Medulla oblongata (tissue), 1 donor: ENCODE results near the gene PRKN.

Experiments
- DNase-seq: peaks from one replicate; pipeline ENCODE4 v3.0.0-alpha.2; 2015; ENCODE audit errors: extremely low spot score

Gene PRKN

DNA sequence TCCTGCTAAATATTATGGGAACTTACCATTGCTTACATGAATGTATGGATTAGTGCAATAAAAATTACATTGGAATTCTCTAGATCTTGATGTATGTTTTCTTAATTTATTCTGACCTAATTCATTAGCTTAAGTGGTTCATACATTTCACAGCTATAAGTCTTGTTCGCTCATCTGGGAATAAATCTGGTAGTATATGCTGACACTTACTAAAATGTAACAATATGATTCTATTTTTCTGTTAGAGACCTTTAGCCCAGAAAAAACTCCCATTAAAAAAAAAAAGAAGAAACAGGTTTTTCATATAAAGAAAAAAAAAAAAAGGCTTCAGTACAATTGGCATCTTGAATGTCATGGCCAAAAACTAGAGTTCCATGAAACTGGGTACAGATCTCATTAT lies 1059.6 kb downstream of the PRKN start:
- DNase-seq: no peak

DNA sequence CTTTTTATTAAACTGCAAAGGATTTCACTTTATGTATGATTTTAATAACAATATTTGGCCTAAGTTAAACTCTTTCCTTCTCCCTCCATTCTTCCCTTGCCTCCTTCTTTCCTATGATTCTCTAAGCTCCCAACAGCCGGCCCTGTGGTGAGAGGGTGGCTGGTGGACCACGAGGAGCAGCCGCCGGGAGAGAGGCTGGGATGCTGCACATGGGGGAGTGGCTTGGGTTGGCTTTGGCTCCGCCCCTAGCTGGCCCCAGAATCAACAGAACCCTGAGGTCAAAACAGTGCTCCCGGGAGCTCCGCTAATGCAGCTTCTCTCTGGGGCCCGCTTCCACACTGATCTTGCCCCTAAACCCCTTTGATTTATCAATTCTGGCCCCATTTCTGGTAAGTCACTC lies 1063.9 kb downstream of the PRKN start:
- DNase-seq: no peak

DNA sequence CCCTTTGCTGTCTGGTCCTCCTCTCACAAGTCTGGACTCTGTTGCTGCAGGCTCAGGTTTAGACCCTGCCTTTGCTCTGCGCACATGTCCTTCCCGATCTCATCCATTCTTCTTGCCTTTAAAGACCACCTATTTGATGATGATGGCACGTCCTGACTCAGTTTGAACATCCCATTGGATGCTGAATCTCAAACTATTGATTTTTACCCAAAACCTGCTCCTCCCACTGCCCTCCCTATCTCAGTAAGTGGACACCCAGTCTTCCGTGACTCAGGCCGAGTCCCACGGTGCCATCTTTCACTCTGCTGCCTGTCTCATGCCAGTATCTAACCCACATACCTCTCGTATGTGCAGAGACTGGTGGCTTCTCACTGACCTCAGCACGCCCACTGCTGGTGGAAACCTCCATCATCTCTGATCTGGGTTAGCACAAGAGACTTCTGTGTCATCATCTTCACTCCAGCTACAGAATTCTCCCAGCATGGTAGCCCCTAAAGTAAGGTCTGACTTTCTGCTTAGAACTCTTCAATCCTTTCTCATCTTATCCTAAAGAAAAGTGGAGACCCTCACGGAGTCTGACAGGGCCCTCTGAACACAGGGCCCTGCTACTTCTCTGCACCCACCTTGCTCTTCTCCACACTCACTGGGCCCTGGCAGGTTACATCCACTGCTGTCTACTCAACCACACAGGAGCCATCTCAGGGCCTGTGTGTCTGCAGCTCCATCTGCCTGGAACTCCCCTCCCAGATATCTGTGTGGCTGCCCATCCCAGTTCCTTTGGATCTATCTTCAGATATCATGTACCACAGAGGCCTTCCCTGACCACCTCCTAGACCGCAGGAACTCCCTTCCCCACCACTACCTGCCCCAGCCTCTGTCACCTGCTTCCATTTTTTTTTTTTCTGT lies 1066.6 kb downstream of the PRKN start:
- DNase-seq: no peak

DNA sequence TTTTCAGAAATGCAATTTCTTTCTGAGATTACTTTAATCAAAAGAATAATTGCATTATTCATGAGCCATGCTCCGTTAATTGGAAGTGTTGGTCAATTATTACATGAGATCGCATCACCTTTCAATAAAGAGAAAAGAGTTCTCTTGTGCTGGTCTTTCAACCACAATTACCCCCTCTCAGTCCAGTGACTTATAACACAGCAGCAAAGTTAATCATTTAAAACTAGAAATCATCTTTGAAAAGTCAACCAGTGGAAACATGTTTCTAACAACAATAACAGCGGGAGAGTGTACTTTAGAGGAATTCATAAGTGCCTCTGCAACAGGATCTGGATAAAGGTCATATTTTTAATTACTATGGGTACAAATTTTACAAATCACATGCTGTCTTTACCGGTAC lies 1069.4 kb downstream of the PRKN start:
- DNase-seq: no peak

DNA sequence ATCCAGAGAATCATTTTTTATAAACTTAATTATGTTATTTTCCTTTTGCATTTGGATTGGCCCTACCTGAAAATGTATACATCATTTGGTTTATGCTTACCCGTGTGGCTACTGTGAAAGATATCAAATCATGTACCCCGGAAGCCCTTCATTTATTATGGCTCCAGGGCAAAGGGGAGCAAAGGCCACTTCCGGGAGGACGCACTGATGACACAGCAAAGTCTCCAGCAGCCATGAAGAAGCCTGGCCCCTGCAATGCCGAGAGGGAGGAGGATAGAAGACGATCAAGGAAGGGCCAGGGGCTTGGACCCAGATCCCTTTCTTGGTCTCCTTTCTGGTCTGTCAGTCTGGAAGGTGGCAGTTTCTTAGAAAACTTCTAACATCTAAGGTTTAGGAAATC lies 1073.4 kb downstream of the PRKN start:
- no peak for DNase-seq

DNA sequence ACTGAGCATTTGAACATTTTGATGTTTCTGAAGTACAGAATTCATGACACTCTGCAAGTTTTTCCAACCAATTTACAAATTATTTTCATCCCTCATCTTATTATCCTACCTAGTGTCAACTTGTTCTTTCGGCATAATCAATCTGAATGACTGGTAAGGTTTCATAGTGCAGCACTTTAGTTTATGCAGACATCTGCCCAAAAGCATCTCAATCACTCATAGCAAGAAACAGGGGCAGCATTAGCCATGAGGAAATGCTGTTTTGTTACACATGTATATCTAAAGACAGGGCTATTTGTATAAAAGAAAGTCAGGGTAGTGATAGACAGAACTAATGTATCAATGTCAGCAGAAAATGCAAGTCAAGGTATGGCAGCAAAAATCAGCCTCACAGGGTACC lies 1075.6 kb downstream of the PRKN start:
- no peak for DNase-seq

DNA sequence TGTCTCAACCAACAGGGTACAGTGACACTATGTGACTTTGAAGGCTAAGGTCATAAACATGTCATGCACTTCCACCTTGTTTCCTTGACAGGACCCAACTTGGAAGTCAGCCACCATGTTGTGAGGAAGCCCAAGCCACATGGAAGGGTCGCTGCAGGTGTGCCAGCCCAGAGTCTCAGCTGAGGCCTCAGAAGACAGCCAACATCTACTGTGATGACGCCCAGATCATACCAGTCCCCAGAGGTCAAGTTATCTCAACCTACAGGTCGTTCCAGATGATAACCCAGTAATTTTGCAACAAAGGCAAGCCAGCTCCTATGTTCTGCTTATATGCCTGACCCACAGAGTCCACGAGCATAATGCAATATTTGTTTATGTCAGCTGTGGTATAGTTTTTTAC lies 1077.7 kb downstream of the PRKN start:
- DNase-seq: no peak

DNA sequence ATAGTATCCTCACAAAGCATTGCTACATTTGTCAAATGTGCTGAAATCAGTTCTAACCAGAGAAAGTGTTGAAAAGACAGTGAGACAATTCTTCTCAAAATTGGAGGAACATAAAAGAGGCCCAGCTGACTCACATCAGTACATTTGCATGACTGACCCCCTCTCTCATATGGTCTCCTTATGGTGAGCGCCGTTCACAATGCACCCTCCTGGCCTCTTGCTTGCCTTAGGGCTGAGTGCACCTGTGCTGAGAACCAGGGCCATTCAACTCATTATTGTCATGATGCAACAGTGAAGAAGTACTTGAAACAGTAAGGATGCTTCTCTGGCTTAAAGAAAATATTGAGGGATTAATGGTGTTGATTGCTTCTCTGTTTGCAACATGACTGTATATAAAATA lies 1078.5 kb downstream of the PRKN start:
- no peak for DNase-seq

DNA sequence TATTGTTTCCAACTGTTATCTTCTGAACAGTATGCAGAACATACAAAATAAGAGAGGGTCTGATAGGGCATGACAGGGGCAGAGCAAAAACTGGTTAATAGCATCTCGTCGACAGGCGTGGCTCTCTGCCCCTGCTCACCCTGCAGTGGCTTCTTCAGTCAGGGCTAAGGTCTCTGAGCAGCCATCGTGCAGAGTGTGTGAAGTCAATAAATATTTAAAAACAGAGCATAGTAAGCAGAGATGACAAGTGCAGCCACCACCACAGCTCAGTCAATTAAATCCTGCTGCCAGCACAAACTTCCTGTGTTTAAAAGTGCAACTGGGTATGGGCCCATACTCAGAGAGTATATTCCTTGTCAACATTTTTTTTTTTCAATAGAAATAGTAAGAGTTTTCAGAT lies 1080.3 kb downstream of the PRKN start:
- DNase-seq: no peak

DNA sequence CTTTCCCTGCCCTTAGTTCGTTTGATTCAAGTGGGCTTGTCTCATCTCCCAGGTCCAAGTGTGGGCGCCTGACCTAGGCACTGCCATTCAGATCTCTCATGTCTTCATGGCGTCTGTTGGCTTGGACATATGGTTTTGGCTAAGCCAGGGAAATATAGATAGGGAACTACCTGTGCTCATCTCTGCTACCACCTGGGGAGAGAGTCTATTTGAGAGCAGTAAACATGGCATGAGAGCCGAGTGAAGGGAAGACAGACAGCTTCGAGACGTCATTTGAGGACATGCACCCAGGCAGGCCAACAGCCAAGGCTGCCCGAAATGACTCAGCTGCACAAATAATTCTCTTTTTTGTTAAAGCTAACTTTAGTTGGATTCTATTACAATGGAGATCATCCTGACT lies 1083.0 kb downstream of the PRKN start:
- DNase-seq: no peak

DNA sequence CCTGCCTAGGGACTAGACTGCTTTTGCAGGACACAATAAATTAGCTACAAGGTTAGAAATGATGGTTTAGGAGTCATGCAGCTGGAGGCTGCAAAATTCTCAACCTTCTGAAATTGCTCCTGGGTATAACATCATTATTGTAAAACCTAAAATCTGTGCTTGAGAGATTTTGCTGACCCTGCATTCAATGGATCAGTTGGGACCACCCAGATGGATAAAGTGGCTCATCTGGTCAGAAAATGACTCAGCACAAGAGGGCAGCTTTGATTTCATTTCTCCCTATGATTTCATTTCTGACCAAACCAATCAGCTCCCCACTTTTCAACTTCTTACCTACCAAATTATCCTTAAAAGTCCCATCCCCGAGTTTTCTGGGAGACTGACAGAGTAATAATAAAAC lies 1086.4 kb downstream of the PRKN start:
- no peak for DNase-seq

DNA sequence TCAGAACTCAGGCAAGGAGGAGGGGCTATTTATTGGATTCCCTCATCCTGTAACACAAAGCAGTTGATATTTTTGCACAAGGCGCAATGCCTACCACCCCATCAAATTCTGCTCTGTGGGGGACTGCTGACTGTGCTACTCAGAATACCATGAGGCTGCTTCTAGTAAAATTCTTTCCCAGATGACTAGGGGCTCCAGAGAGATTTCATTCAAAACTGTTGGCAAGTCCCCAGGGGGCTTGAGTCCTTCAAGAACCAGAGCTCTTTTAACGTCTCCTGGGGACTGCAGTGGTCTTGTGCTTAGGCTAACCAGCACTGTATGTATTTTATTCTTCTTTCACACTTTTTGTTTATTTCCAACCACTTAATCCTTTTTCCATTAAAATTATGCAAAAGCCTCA lies 1087.8 kb downstream of the PRKN start:
- peak; percentile 83 for DNase-seq

DNA sequence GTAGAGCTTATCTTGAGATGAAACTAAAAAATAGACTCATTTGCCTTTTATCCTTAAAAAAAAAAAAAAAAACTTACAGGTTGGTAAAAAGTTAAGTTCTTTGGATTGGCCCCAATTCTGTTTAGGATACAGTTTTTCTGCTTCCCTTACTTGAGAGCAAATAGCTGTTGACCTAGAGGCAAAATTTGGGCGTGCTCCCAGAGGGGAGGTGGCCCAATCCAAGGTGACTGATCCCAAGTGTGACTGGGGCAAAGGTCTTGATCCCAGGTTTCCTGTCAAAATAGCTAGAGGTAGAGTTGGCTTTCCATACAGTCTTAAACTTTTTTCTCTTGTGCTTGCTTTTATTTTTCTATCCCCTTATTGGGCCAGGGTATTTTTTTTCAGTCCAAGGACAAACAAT lies 1089.9 kb downstream of the PRKN start:
- DNase-seq: no peak

DNA sequence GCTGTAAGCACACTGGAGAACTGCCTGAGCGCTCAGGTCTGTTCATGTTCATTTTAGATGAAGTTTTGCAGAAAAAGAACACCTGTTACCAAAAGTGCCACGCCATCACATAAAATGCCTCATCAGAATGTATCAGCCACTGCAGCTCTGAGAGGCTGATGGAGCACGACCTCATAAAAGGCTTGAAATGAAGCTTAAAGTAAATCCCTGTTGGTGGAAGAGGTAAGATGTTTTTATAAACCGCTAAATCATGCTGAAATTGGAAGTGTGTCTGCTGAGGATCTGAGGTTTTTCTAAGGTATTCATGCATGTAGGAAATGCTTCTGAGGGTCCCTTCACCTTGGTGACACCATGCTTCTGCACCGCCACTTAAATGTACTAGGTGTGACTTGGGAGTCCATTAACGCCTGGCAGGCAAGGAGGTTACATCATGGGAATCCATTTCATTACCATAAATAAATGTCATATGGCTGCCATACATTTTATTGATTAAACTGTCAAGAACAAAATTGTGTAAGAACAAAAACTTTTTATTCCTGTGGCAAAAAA lies 1090.6 kb downstream of the PRKN start:
- no peak for DNase-seq

DNA sequence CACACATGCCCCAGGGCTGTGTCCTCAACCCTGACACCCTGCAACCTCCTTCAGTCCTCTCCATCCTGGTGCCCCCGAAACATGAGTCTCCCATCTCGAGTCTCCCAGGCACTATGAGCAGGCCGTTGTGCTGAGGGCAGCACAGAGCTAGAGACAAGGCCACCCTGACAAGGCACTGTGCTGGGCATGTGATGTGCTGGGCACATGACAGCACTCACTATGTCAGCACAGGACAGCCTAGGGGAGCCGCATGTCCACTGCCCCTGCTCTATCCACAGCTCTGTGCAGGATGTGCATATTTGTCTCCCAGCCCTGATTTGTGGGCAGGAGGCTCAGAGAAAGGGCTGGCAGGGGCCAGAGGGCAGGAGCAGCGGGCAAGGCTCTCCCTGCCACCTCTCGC lies 1091.6 kb downstream of the PRKN start:
- no peak for DNase-seq

DNA sequence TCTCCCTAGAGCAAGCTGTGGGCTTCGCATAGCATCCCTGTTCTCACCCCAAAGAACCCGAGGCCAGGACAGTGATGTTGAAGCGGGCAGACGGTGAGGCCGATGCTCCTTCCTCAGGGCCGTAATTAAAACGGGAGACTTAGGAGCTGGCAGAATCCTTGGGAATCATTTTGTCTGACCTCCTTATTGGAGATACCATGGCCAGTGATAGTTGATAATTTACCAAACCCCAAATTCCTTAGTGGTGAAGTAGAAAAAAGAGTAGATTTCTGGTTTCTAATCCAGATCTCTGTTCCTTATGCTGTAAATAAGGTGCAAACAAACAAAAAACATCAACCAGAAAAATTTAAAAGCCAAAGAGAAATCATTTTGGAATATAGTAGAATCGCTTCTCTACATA lies 1092.7 kb downstream of the PRKN start:
- DNase-seq: no peak

DNA sequence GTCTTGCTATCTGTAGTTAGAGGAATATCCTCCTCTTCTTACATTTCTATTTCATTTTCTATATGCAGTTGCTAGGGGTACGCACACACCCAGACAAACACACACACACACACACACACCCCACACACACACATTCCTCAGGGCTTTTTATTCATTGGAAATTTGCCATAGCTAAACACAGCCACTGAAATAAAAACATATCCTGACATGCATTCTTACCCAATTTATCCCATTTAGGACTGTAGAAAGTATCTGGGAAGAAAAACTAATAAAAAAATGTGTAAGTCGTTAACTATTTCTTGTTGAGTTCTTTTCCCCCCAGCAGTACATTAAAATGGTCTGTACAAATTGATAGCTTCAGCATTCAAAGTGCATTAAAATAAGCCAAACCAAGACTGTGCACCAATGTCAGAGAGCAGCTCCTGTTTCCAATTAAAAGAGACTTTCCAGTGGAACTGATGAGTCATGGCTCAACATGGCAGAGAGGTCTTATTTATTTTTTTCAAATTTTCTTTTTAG lies 1095.8 kb downstream of the PRKN start:
- DNase-seq: no peak

DNA sequence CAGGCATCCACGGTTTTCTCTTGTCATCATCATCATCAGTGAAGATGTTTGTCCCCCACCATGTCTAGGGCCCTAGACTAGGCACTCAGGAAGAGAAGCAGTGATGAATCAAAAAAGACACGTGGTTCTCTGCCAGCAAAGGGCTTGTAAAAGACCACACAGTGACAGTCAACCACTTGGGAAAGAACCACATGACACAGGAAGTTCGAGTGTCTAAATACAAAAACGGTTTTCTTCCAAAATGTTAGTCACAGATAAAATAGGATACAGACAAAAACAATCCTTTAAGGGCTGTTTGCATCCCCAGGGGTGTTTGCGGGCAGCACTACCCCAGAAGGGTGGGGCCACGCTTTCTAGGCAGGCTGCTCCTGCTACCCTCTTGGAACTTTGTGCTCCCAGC lies 1096.9 kb downstream of the PRKN start:
- no peak for DNase-seq

DNA sequence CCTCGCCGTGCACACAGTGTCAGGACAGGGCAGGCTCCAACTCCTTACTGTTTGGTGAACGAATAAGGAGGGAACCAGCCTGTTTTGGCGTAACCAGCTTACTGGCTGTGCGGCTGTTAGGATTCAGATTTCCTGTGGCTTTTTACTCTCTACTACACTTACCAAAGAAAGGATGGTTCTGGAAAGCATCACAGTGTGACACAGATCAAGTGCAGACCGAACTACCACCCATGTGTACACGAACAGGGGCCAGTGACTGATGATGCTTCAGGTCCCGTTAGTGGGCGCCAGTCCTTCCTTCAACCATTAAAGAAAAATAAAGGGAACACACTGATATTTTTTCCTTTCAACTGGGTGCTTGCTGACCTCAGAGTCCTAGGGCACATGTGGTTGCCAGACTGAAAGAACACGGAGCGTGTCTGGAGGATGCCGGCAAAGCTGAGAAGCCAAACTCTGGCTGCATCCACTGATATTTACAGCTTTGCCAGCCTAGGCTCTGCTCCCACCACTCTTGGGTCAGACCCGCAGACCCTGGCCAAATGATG lies 1101.4 kb downstream of the PRKN start:
- DNase-seq: no peak

DNA sequence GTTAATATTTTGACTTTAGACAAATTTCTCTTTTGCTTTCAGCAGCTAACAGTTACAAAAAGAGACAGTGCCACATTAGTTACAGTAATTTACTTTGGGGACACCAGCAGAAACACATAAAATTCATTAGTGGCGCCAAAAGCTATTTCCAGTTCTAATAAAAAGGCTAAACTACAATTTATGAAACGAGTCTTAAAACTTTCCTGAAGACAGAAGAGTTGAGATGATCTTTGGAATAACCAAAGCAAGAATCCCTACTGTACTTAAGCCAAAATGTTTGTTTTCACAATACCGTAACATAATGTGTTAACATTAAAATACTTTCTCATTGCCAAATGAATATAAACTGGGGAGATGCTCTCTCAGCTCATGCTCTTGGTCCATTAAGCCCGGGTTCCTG lies 1103.5 kb downstream of the PRKN start:
- no peak for DNase-seq

DNA sequence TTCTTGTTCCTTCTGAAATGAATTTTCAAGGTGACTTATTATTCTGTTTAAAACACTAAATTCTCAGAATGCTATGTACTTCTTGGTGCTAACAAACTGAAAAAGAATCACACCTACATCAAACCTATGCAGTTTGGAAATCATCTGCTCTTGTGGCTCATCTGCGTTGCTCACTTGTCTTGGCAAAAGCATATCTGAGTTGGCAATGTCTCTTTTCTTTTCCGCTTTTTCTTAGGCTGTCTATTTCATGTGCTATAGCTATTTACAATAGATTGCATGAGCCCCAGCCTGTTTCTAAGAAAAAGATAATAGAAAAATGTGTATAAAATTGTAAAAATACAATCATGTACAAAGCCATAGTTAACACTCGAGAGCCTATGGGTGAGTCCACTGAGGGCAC lies 1104.8 kb downstream of the PRKN start:
- DNase-seq: no peak

DNA sequence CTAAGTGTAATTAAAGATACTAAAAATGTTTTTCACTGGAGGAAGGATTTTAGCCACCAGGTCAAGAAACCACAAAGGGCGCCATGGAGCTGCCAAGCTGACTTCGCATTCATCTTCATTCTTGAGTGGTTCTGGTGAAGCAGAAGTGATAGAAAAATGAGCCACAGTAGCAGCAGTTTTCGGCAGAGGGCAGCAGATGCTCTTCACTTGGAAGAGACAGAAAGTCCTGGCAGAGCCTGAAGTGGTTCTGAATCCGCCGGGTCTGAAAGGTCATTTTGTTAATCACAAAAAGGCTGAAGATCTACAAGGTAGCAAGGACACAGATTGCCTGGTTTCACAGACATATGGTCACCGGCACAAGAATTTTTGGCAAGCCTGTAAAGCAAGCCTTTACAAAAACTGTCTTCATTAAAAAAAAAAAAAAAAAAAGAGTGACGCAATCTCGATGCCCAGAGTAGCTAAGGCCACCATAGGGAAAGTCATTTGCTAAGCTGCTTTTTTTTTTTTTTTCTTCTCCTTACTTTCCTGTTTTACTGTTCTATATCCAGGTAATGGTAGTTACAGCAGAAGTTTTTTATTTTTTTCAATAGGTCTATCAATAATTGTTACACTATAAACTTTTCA lies 1108.6 kb downstream of the PRKN start:
- DNase-seq: peak; percentile 88

DNA sequence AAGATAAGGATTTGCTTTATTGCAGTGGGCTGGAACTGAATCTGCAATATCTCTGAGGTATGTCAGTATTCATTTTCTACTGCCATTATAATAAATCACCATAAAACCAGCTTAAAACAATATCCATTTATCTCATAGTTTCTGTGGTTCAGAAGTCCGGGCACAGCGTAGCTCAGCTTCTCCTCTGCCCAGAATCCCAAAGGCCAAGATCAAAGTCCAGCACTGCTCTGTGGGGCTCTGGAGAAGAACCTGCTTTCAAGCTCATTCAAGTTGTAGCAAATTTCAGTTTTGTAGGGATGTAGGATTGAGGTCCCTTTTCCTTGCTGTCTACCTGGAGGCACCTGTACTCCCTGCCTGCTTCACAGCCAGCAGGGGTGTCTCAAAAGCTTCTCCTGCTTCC lies 1113.9 kb downstream of the PRKN start:
- DNase-seq: no peak
